GM20000 (cell line): ENCODE results near the gene ZG16.
"Not testable (repeated sequence)": the region's sequence is repeated elsewhere in the genome, so short reads cannot be mapped to it uniquely, and the experiment has no call there.

ENCODE experiments used
- DNase-seq: peaks from one replicate; pipeline ENCODE4 v3.0.0; 2012; ENCODE audit warnings: low spot score
- TF ChIP-seq, protein P1 (sequence below): IDR thresholded peaks from 2 replicates; pipeline ENCODE4 v1.5.1; 2012; ENCODE audit warnings: mild to moderate bottlenecking, control low read depth; ENCODE audit errors: extremely low read depth, missing control alignments

ZG16 gene

DNA sequence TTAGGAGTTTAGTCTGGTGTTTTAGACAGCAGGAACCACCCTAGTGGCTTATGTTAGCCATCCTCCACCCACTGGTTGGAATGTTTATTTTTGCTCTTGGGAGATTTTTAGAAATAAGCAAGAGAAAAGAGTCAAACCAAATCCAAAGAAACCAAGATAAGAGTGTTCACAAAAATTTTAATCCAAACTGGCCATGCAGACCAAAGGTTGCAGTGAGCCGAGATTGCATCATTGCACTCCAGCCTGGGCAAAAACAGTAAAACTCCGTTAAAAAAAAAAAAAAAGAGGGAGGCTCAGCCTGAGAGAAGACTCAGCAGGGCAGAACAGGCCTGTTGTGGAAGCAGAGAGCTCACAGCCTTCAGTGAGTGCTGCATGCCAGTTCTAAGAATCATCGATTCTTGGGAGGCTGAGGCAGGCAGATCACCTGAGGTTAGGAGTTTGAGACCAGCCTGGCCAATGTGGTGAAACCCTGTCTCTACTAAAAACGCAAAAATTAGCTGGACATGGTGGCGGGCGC is 20.0 kb upstream of the ZG16 start:
- TF ChIP-seq, protein P1, sequence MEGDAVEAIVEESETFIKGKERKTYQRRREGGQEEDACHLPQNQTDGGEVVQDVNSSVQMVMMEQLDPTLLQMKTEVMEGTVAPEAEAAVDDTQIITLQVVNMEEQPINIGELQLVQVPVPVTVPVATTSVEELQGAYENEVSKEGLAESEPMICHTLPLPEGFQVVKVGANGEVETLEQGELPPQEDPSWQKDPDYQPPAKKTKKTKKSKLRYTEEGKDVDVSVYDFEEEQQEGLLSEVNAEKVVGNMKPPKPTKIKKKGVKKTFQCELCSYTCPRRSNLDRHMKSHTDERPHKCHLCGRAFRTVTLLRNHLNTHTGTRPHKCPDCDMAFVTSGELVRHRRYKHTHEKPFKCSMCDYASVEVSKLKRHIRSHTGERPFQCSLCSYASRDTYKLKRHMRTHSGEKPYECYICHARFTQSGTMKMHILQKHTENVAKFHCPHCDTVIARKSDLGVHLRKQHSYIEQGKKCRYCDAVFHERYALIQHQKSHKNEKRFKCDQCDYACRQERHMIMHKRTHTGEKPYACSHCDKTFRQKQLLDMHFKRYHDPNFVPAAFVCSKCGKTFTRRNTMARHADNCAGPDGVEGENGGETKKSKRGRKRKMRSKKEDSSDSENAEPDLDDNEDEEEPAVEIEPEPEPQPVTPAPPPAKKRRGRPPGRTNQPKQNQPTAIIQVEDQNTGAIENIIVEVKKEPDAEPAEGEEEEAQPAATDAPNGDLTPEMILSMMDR, result no peak

DNA sequence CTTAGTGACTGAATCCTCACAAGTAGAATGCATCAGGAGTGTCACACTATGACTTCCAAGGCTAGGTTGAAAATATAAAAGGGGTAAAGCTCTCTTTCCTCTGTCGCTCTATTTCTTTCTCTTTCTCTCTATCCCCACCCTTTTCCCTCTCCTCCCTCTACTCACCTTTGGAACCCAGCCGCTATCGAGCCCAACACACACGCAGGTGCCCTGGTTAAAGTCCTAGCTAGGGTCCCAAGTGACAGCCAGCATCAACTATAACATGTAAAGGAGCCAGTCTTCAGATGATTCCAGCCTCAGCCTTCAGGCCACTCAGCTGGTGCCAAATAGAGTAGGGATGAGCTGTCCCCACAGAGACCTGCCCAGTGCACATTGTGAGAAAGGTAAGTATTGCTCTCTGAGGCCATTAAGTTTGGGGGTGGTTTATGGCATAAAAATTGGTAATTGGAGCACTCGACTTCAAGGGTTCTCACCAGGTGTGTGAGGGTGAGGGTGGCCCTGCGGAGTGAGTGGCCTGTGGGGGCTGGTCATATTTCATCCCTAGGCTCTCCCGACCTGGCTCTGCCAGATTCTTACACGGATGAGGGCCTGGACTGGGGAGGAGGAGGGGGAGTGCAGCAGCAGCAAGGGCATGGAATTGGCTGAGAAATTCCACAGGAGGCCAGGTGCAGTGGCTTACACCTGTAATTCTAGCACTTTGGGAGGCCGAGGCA is 17.3 kb upstream of the ZG16 start:
- TF ChIP-seq, protein P1, result no peak
- DNase-seq, result no peak

More for the DNA sequence above, 20.0 kb upstream of the ZG16 start:
- DNase-seq, result no peak

DNA sequence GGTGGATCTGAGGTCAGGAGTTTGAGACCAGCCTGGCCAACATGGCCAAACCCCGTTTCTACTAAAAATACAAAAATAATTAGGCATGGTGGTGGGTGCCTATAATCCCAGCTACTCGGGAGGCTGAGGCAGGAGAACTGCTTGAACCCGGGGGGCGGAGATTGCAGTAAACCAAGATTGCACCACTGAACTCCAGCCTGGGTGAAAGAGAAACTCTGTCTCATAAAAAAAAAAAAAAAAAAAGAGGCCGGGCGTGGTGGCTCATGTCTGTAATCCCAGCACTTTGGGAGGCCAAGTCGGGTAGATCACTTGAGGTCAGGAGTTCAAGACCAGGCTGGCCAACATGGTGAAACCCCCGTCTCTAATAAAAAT is 16.8 kb upstream of the ZG16 start:
- DNase-seq, result not testable (repeated sequence)

DNA sequence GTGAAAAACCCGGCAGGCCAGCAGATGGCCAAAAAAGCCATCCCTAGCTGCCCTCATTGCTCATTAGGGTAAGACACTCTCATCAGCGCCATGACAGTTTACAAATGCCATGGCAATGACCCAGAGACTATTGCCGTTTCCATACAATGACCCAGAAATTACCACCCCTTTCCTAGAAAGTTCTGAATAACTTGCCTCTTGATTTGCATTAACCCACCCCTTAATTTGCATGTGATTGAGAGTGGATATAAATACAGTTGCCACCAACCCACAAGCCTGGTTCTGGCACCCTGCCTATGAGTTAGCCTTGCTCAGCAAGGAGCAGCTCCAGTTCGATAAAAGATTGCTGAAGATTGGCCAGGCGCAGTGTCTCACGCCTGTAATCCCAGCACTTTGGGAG is 16.2 kb upstream of the ZG16 start:
- TF ChIP-seq, protein P1, result no peak
- DNase-seq, result no peak

DNA sequence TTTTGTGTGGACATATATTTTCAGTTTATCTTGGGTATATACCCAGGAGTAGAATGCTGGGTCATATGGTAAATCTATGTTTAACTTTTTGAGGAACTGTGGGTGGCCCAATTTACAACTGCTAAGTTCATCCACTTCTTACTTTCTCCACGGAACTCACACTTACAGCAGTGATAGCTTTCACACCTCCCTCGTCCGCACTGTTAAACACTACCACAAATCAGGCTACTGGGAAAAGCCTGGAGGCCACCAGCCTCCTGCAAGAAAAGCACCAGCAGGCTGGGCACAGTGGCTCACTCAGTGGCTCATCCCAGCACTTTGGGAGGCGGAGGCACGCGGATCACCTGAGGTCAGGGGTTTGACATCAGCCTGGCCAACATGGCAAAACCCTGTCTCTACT is 14.7 kb upstream of the ZG16 start:
- no peak for DNase-seq
- TF ChIP-seq, protein P1, result no peak

DNA sequence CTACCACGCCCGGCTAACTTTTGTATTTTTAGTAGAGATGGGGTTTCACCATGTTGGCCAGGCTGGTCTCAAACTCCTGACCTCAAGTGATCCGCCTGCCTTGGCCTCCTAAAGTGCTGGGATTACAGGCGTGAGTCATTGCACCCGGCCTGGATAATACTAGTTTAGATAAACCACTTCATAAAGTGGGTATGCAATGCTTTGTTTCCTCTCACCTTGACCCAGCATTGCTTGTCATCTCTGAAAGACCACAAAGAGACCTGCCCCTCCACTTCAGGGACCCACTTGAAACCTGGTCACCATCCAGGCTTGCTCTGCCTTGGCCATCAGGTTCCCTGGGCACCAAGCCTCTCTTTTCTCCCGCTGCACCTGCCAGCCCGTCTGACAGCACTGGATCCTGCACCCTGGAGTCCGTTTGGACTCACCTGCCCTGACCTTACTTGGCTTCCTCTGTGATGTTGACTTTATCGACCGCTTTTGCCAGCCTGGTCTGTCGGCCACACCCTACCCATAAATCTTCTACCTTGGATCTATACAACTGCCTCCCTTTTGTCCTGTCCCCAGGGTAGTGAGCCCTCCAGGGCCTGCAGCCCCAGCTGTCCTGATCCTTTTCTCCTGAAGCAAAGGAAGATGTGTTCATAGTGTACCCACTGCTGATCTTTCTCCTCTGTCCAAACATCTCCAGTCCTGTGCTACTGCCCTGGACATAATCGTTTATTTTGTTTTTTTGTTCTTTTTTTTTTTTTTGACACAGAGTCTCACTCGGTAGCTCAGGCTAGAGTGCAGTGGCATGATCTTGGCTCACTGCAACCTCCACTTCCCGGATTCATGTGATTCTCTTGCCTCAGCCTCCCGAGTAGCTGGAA is 12.7 kb upstream of the ZG16 start:
- no peak for DNase-seq
- TF ChIP-seq, protein P1, result no peak

DNA sequence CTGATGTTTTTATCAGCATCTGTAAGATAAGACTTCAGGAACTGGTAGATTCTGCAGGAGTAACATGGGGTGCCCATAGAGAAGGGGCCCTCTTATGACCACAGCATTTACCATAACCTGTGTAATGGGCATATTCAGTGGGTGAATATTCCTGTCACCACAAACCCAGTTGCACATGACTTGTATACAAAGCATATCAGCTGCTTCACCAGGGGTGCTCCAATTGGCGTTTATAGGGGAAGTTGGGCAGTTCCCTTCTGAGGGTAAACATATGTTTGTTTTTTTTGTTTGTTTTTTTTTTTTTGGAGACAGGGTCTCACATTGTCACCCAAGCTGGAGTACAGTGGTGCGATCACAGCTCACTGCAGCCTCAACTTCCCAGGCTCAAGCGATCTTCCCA is 11.5 kb upstream of the ZG16 start:
- TF ChIP-seq, protein P1, result no peak
- DNase-seq, result no peak

DNA sequence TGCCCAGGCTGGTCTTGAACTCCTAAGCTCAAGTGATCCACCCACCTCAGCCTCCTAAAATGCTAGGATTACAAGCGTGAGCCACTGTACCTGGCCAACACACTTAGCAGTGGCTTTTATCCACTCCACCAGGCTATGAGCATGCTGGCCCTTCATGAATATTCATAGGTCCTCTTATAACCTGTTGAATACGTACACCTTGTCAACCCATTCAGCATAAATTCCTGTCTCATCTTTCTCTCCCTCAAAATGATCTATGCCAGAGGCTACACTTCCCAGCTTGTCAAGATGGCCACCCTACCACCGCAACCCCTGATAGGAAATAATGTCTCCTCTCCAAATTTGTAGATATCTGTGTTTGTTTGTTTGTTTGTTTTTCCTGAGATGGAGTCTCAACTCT is 11.0 kb upstream of the ZG16 start:
- DNase-seq, result no peak

More for the DNA sequence above, 11.0 kb upstream of the ZG16 start:
- TF ChIP-seq, protein P1, result no peak
